Measurements from ENCODE around the gene GPC5. TPM values are rescaled to one million over a fixed set of nuclear protein-coding genes. Genes with fewer than 3 reads are reported as not detected.

The GPC5 gene
- total RNA-seq, 4 donors from 2014 or later, result 0.47 TPM; not detected in 3

DNA sequence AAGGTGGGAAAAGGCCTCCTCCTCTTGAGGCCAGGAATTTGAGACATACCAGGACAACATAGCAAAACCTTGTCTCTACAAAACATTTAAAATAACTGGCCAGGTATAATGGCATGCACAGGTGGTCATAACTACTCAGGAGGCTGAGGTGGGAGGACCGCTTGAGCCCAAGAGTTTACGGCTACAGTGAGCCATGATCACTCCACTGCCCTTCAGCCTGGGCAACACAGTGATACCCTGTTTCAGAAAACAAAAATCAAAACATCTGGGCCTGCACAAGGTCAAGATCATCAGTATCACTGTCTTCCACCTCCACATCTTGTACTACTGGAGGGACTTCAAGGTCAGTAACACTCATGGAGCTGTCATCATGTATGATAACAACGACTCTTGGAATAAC is 1085.5 kb downstream of the GPC5 start:
- Histone ChIP-seq H3K4me3 (no peak overlapping the region), H3K27ac (no peak overlapping the region), H3K4me1 (no peaks in the 10 kb centered on the region), H3K27me3 (no peaks in the 10 kb centered on the region), H3K36me3 (no peaks in the 10 kb centered on the region), H3K9me3 (no peaks in the 10 kb centered on the region)
- WGBS, 2 donors (ENCODE audit: low coverage in 1 of 2), result 73 to 89% methylated on average over 1 to 2 of the region's 3 CpGs
- TF ChIP-seq, protein P1, sequence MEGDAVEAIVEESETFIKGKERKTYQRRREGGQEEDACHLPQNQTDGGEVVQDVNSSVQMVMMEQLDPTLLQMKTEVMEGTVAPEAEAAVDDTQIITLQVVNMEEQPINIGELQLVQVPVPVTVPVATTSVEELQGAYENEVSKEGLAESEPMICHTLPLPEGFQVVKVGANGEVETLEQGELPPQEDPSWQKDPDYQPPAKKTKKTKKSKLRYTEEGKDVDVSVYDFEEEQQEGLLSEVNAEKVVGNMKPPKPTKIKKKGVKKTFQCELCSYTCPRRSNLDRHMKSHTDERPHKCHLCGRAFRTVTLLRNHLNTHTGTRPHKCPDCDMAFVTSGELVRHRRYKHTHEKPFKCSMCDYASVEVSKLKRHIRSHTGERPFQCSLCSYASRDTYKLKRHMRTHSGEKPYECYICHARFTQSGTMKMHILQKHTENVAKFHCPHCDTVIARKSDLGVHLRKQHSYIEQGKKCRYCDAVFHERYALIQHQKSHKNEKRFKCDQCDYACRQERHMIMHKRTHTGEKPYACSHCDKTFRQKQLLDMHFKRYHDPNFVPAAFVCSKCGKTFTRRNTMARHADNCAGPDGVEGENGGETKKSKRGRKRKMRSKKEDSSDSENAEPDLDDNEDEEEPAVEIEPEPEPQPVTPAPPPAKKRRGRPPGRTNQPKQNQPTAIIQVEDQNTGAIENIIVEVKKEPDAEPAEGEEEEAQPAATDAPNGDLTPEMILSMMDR (IDR thresholded peaks at IDR 0.05), result no peak
- TF ChIP-seq POLR2A (IDR thresholded peaks at IDR 0.05) (no peak), POLR2AphosphoS5 (IDR thresholded peaks at IDR 0.05) (no peak)
- no peak for ATAC-seq

DNA sequence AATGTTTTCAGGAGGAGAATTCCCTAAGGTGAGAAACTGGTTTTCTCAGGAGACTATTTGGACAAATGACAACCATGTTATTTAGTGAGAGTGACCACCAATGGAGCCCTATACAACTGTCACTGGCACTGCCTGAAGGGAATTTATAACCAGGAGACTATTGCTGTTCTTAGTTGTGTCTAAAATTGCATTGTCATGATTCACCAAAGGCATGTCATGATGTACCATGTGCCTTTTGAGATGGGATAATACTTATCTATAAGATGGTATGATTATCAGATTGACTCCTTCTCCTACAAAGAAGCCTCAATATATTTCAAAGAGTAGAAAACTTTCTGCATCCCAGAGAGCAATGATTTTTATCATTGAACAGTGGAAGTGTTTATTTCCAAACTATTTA is 1088.8 kb downstream of the GPC5 start:
- no peaks in the 10 kb centered on the region for H3K9me3 ChIP-seq
- TF ChIP-seq, protein P1 (IDR thresholded peaks at IDR 0.05), result no peak
- TF ChIP-seq POLR2AphosphoS5 (IDR thresholded peaks at IDR 0.05) (no peak), EP300 (IDR thresholded peaks at IDR 0.05) (no peak), POLR2A (IDR thresholded peaks at IDR 0.05) (no peak)
- no peak overlapping the region for H3K27ac ChIP-seq
- no peak for ATAC-seq
- no peaks in the 10 kb centered on the region for H3K4me1 ChIP-seq
- H3K27me3 ChIP-seq, result no peaks in the 10 kb centered on the region
- no peak overlapping the region for H3K4me3 ChIP-seq
- H3K36me3 ChIP-seq, result no peaks in the 10 kb centered on the region

- no peak for ATAC-seq
- Histone ChIP-seq H3K4me1 (no peaks in the 10 kb centered on the region), H3K9me3 (no peaks in the 10 kb centered on the region), H3K27ac (no peak overlapping the region), H3K27me3 (no peaks in the 10 kb centered on the region), H3K4me3 (no peak overlapping the region), H3K36me3 (no peaks in the 10 kb centered on the region)
- WGBS, 2 donors (ENCODE audit: low coverage in 1 of 2), result 74 to 77% methylated on average over 7 of the region's 7 CpGs
- TF ChIP-seq POLR2A (IDR thresholded peaks at IDR 0.05) (no peak), EP300 (IDR thresholded peaks at IDR 0.05) (no peak), POLR2AphosphoS5 (IDR thresholded peaks at IDR 0.05) (no peak)
- TF ChIP-seq, protein P1 (IDR thresholded peaks at IDR 0.05), result no peak
Measured at GRCh38 chr13:92488249-92488852, 1089.9 kb downstream of the GPC5 start.

GRCh38 chr13:92491839-92492238 is 1093.4 kb downstream of the GPC5 start:
- ATAC-seq, result no peak
- no peaks in the 10 kb centered on the region for H3K4me1 ChIP-seq
- no peak for TF ChIP-seq EP300 (IDR thresholded peaks at IDR 0.05)
- TF ChIP-seq, protein P1 (IDR thresholded peaks at IDR 0.05), result no peak
- TF ChIP-seq POLR2AphosphoS5 (IDR thresholded peaks at IDR 0.05), result no peak
- no peak for TF ChIP-seq POLR2A (IDR thresholded peaks at IDR 0.05)
- no peak overlapping the region for H3K27ac ChIP-seq
- no peaks in the 10 kb centered on the region for H3K9me3 ChIP-seq
- H3K4me3 ChIP-seq, result no peak overlapping the region
- H3K27me3 ChIP-seq, result no peaks in the 10 kb centered on the region
- H3K36me3 ChIP-seq, result no peaks in the 10 kb centered on the region

DNA sequence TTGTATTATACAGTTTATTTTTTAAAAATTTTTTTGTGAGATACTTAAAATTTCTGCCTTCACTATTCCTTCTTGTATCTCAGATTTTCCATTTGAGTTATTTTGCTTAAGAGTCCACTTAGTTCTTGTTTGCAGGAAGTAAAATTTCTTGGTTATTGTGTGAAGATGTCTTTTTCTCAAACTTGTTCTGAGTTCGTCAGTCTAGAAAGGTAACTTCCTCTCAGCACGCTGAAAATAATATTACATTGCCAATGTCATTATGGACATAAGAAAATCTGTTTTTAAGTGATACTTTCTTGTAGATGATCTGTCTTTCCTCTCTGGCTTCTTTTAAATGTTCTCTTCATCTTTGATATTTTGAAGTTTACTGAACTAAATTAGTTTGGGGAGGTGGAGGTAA is 1096.5 kb downstream of the GPC5 start:
- TF ChIP-seq EP300 (IDR thresholded peaks at IDR 0.05) (no peak), POLR2AphosphoS5 (IDR thresholded peaks at IDR 0.05) (no peak), POLR2A (IDR thresholded peaks at IDR 0.05) (no peak)
- TF ChIP-seq, protein P1 (IDR thresholded peaks at IDR 0.05), result no peak
- WGBS, 2 donors (ENCODE audit: low coverage in 1 of 2), result 69% methylated on average over 2 of the region's 2 CpGs; no CpG with 5 or more reads in 1 of the 2 donors

More for the DNA sequence above, 1096.5 kb downstream of the GPC5 start:
- no peaks in the 10 kb centered on the region for H3K36me3 ChIP-seq
- no peaks in the 10 kb centered on the region for H3K27me3 ChIP-seq
- no peak for ATAC-seq
- H3K27ac ChIP-seq, result no peak overlapping the region
- H3K9me3 ChIP-seq, result peaks cover 0 to under 1% (median 0%) of the 10 kb centered on the region in 3 donors
- no peak overlapping the region for H3K4me3 ChIP-seq
- no peaks in the 10 kb centered on the region for H3K4me1 ChIP-seq
